ENCODE data around the gene DENND6B. TPM values are rescaled to one million over a fixed set of nuclear protein-coding genes. Genes with fewer than 3 reads are reported as not detected.

The DENND6B gene
- total and polyA plus RNA-seq, 4 donors, result 0.86 to 1.2 (median 1.1) TPM

- TF ChIP-seq SP1 (IDR thresholded peaks at IDR 0.05) (no peak), MAX (IDR thresholded peaks at IDR 0.05) (no peak), ZBTB33 (IDR thresholded peaks at IDR 0.05) (no peak)
- no peaks in the 10 kb centered on the region for H3K9me3 ChIP-seq (ENCODE audit: control insufficient read depth in 4 of 4, low read length in 3 of 4)
- no peak for DNase-seq (ENCODE audit: low spot score)
- peaks cover 18 to 70% (median 36%) of the 10 kb centered on the region in 4 donors for H3K36me3 ChIP-seq (ENCODE audit: control insufficient read depth in 4 of 4, insufficient read depth in 3 of 4, low read depth in 1 of 4, low read length in 3 of 4)
- peaks cover 0 to 6% (median 4%) of the 10 kb centered on the region in 4 donors for H3K4me1 ChIP-seq (ENCODE audit: control insufficient read depth in 4 of 4, insufficient read depth in 4 of 4, low read length in 3 of 4)
- no peak overlapping the region for H3K27ac ChIP-seq (ENCODE audit: low read depth in 1 of 2, low read length in 2 of 2)
- H3K9ac ChIP-seq (ENCODE audit: low read depth in 1 of 2, low read length in 2 of 2), result no peak overlapping the region
- H3K27me3 ChIP-seq (ENCODE audit: control insufficient read depth in 4 of 4, insufficient read depth in 4 of 4, low read length in 3 of 4), result no peaks in the 10 kb centered on the region
- H3K4me3 ChIP-seq (ENCODE audit: low read depth in 1 of 3, low read length in 3 of 3), result no peak overlapping the region
- 89% methylated on average over 25 of the region's 25 CpGs for WGBS
Measured at GRCh38 chr22:50277761-50278160, 49.1 kb downstream of the DENND6B start.

- Histone ChIP-seq H3K27ac (ENCODE audit: low read depth in 1 of 2, low read length in 2 of 2) (no peak overlapping the region), H3K4me3 (ENCODE audit: low read depth in 1 of 3, low read length in 3 of 3) (no peak overlapping the region)
Measured at GRCh38 chr22:50276143-50276542, 50.7 kb downstream of the DENND6B start.

GRCh38 chr22:50275181-50276055 lies 51.4 kb downstream of the DENND6B start:
- H3K4me3 ChIP-seq (ENCODE audit: low read depth in 1 of 3, low read length in 3 of 3), result no peak overlapping the region
- 85% methylated on average over 43 of the region's 43 CpGs for WGBS
- no peaks in the 10 kb centered on the region for H3K27me3 ChIP-seq (ENCODE audit: control insufficient read depth in 4 of 4, insufficient read depth in 4 of 4, low read length in 3 of 4)
- H3K9me3 ChIP-seq (ENCODE audit: control insufficient read depth in 4 of 4, low read length in 3 of 4), result no peaks in the 10 kb centered on the region
- no peak for DNase-seq (ENCODE audit: low spot score)
- peak in 1 of 2 donors; percentile 29 for TF ChIP-seq RXRA (IDR thresholded peaks at IDR 0.05)
- no peak for TF ChIP-seq ZBTB33 (IDR thresholded peaks at IDR 0.05)
- TF ChIP-seq CTCF (IDR thresholded peaks at IDR 0.05; ENCODE audit: low read depth, low read length, missing input control), result peak; percentile 1
- TF ChIP-seq TAF1 (conservative IDR thresholded peaks at IDR 0.05), result no peak
- no peak for TF ChIP-seq FOXA2 (IDR thresholded peaks at IDR 0.05)
- TF ChIP-seq NR2F2 (IDR thresholded peaks at IDR 0.05), result peak; percentile 33
- TF ChIP-seq, protein P1, sequence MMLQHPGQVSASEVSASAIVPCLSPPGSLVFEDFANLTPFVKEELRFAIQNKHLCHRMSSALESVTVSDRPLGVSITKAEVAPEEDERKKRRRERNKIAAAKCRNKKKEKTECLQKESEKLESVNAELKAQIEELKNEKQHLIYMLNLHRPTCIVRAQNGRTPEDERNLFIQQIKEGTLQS (IDR thresholded peaks at IDR 0.05), result no peak
- peaks cover 14 to 47% (median 27%) of the 10 kb centered on the region in 4 donors for H3K36me3 ChIP-seq (ENCODE audit: control insufficient read depth in 4 of 4, insufficient read depth in 3 of 4, low read depth in 1 of 4, low read length in 3 of 4)
- H3K9ac ChIP-seq (ENCODE audit: low read depth in 1 of 2, low read length in 2 of 2), result no peak overlapping the region
- H3K27ac ChIP-seq (ENCODE audit: low read depth in 1 of 2, low read length in 2 of 2), result no peak overlapping the region
- peaks cover 13 to 19% (median 15%) of the 10 kb centered on the region in 4 donors for H3K4me1 ChIP-seq (ENCODE audit: control insufficient read depth in 4 of 4, insufficient read depth in 4 of 4, low read length in 3 of 4)

More at GRCh38 chr22:50276143-50276542, 50.7 kb downstream of the DENND6B start:
- Histone ChIP-seq H3K9ac (ENCODE audit: low read depth in 1 of 2, low read length in 2 of 2) (no peak overlapping the region), H3K9me3 (ENCODE audit: control insufficient read depth in 4 of 4, low read length in 3 of 4) (no peaks in the 10 kb centered on the region), H3K36me3 (ENCODE audit: control insufficient read depth in 4 of 4, insufficient read depth in 3 of 4, low read depth in 1 of 4, low read length in 3 of 4) (peaks cover 14 to 54% (median 30%) of the 10 kb centered on the region in 4 donors), H3K4me1 (ENCODE audit: control insufficient read depth in 4 of 4, insufficient read depth in 4 of 4, low read length in 3 of 4) (peaks cover 6 to 12% (median 9%) of the 10 kb centered on the region in 4 donors), H3K27me3 (ENCODE audit: control insufficient read depth in 4 of 4, insufficient read depth in 4 of 4, low read length in 3 of 4) (no peaks in the 10 kb centered on the region)
- no peak for TF ChIP-seq JUND (IDR thresholded peaks at IDR 0.05)
- TF ChIP-seq TAF1 (conservative IDR thresholded peaks at IDR 0.05), result no peak
- TF ChIP-seq YY1 (IDR thresholded peaks at IDR 0.05), result no peak
- peak; percentile 35 for TF ChIP-seq CTCF (IDR thresholded peaks at IDR 0.05; ENCODE audit: low read depth, low read length, missing input control)
- peak in 1 of 2 donors; percentile 67 for TF ChIP-seq RAD21 (IDR thresholded peaks at IDR 0.05)
- TF ChIP-seq, protein P1 (IDR thresholded peaks at IDR 0.05), result no peak
- 59% methylated on average over 25 of the region's 25 CpGs for WGBS
- DNase-seq (ENCODE audit: low spot score), result peak; percentile 52

Data from liver (tissue), 9 donors.